ENCODE data around the gene ING5.

DNA sequence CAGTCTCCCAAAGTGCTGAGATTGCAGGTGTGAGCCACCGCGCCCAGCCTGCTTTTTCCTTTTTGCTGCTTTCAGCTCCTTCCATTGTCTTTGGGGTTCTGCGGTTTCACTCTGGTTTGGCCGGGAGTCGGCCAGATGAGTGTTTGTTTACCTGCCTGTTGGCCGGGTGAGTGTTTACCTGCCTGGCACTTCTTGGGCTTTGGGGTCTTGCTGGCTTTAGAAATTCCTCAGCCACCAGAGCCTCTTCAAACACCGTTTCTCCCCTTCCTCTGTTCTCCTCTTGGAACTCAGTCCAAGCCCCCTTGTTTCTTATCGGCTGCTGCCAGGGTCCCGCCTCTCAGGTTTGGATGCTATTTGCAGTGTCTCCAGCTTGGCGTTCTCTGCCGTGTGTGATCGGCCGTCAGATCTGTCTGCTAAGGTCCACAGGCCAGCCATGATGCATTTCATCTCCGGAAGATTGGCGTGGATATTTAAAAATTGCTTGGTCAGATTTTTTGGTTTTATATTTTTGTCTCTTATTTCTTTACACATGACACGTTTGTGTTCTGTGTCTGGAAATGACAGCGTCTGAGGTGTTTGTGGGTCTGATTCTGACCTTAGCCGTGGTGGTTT, 60.6 kb downstream of the ING5 start:
- TF ChIP-seq CTCF (IDR thresholded peaks at IDR 0.05): no peak
- TF ChIP-seq POLR2AphosphoS5 (IDR thresholded peaks at IDR 0.05; ENCODE audit: low read depth, low read length): no peak
- no peak for TF ChIP-seq SIN3A (IDR thresholded peaks at IDR 0.05; ENCODE audit: borderline replicate concordance, insufficient read depth, low read depth, low read length)
- TF ChIP-seq, protein P1, sequence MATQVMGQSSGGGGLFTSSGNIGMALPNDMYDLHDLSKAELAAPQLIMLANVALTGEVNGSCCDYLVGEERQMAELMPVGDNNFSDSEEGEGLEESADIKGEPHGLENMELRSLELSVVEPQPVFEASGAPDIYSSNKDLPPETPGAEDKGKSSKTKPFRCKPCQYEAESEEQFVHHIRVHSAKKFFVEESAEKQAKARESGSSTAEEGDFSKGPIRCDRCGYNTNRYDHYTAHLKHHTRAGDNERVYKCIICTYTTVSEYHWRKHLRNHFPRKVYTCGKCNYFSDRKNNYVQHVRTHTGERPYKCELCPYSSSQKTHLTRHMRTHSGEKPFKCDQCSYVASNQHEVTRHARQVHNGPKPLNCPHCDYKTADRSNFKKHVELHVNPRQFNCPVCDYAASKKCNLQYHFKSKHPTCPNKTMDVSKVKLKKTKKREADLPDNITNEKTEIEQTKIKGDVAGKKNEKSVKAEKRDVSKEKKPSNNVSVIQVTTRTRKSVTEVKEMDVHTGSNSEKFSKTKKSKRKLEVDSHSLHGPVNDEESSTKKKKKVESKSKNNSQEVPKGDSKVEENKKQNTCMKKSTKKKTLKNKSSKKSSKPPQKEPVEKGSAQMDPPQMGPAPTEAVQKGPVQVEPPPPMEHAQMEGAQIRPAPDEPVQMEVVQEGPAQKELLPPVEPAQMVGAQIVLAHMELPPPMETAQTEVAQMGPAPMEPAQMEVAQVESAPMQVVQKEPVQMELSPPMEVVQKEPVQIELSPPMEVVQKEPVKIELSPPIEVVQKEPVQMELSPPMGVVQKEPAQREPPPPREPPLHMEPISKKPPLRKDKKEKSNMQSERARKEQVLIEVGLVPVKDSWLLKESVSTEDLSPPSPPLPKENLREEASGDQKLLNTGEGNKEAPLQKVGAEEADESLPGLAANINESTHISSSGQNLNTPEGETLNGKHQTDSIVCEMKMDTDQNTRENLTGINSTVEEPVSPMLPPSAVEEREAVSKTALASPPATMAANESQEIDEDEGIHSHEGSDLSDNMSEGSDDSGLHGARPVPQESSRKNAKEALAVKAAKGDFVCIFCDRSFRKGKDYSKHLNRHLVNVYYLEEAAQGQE (IDR thresholded peaks at IDR 0.05; ENCODE audit: insufficient read depth in 1 of 2, low read depth in 2 of 2, low read length in 1 of 2): no peak

Data from Panc1 (cell line).